Body of pancreas (tissue), 4 donors: Measurements from ENCODE around the gene PAQR8.

Source experiments
- POLR2A ChIP-seq, 3 donors: fragments of 450-650 bp; IDR thresholded peaks; one replicate each; pipeline ENCODE4 v1.6.1; 2016; ENCODE audit warnings: antibody characterized with exemption in 3 of 3, mild to moderate bottlenecking in 2 of 3
- TF ChIP-seq, protein P1 (sequence below), 7 experiments: fragments of 450-650 bp in 4 of 7; fragments of 200-600 bp in 3 of 7; sonication (generic) in 3 of 7; IDR thresholded peaks; one replicate each; pipeline ENCODE4 v1.5.1; 2016 to 2019; ENCODE audit warnings: antibody characterized with exemption in 7 of 7

DNA sequence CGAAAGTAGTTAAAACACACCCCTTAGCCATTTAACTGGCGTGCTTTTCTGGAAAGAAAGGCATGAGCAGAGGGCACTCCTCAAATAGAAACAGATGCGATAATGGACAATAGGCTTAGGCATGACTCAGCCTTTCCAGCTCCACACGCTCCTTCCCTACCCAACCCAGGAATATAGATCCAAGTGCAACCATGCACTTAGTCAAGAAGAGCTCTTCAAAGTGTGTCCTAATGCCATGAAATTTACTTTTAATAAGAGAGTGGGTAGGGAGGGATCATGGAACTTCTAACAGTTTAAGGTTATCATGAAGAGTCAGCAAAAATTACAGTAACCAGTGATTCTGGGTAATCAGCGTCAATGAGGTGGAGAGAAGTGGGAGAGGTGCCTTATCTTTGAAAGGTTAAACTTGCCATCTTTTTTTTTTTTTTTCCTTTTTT is 55.7 kb downstream of the PAQR8 start:
- TF ChIP-seq, protein P1, sequence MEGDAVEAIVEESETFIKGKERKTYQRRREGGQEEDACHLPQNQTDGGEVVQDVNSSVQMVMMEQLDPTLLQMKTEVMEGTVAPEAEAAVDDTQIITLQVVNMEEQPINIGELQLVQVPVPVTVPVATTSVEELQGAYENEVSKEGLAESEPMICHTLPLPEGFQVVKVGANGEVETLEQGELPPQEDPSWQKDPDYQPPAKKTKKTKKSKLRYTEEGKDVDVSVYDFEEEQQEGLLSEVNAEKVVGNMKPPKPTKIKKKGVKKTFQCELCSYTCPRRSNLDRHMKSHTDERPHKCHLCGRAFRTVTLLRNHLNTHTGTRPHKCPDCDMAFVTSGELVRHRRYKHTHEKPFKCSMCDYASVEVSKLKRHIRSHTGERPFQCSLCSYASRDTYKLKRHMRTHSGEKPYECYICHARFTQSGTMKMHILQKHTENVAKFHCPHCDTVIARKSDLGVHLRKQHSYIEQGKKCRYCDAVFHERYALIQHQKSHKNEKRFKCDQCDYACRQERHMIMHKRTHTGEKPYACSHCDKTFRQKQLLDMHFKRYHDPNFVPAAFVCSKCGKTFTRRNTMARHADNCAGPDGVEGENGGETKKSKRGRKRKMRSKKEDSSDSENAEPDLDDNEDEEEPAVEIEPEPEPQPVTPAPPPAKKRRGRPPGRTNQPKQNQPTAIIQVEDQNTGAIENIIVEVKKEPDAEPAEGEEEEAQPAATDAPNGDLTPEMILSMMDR (IDR thresholded peaks at IDR 0.05) = no peak
- no peak for TF ChIP-seq POLR2A (IDR thresholded peaks at IDR 0.05)
